ENCODE data around the gene NR0B2.
"Not testable (repeated sequence)": the region's sequence is repeated elsewhere in the genome, so short reads cannot be mapped to it uniquely, and the experiment has no call there.

NR0B2 gene

GRCh38 chr1:26881611-26882010, 32.2 kb downstream of the NR0B2 start:
- not testable (repeated sequence) for H3K9me3 ChIP-seq (ENCODE audit: control insufficient read depth, low read depth, low read length); H3K27me3 ChIP-seq (ENCODE audit: control insufficient read depth, insufficient read depth, low read length); H3K4me3 ChIP-seq (ENCODE audit: low read length); H3K27ac ChIP-seq (ENCODE audit: low read length); H3K9ac ChIP-seq (ENCODE audit: low read length); H3K4me1 ChIP-seq (ENCODE audit: control insufficient read depth, low read depth, low read length)
- peaks cover 61% of the 10 kb centered on the region for H3K36me3 ChIP-seq (ENCODE audit: control insufficient read depth, low read depth, low read length)

- H3K36me3 ChIP-seq (ENCODE audit: control insufficient read depth, low read depth, low read length): peaks cover 46% of the 10 kb centered on the region
- H3K9ac ChIP-seq (ENCODE audit: low read length): no peak overlapping the region
- no peak overlapping the region for H3K4me3 ChIP-seq (ENCODE audit: low read length)
- no peaks in the 10 kb centered on the region for H3K4me1 ChIP-seq (ENCODE audit: control insufficient read depth, low read depth, low read length)
- no peaks in the 10 kb centered on the region for H3K27me3 ChIP-seq (ENCODE audit: control insufficient read depth, insufficient read depth, low read length)
- H3K9me3 ChIP-seq (ENCODE audit: control insufficient read depth, low read depth, low read length): no peaks in the 10 kb centered on the region
- no peak overlapping the region for H3K27ac ChIP-seq (ENCODE audit: low read length)
These were observed 34.0 kb downstream of the NR0B2 start for GRCh38 chr1:26879793-26880192.

- Histone ChIP-seq H3K4me3 (ENCODE audit: low read length) (no peak overlapping the region), H3K36me3 (ENCODE audit: control insufficient read depth, low read depth, low read length) (peaks cover 22% of the 10 kb centered on the region), H3K9me3 (ENCODE audit: control insufficient read depth, low read depth, low read length) (no peaks in the 10 kb centered on the region), H3K9ac (ENCODE audit: low read length) (no peak overlapping the region), H3K27ac (ENCODE audit: low read length) (no peak overlapping the region), H3K27me3 (ENCODE audit: control insufficient read depth, insufficient read depth, low read length) (no peaks in the 10 kb centered on the region), H3K4me1 (ENCODE audit: control insufficient read depth, low read depth, low read length) (no peaks in the 10 kb centered on the region)
These were observed 36.4 kb downstream of the NR0B2 start for GRCh38 chr1:26877326-26877725.

- no peak overlapping the region for H3K4me3 ChIP-seq (ENCODE audit: low read length)
- peaks cover 9% of the 10 kb centered on the region for H3K36me3 ChIP-seq (ENCODE audit: control insufficient read depth, low read depth, low read length)
- H3K27ac ChIP-seq (ENCODE audit: low read length): no peak overlapping the region
- H3K9me3 ChIP-seq (ENCODE audit: control insufficient read depth, low read depth, low read length): no peaks in the 10 kb centered on the region
- no peaks in the 10 kb centered on the region for H3K27me3 ChIP-seq (ENCODE audit: control insufficient read depth, insufficient read depth, low read length)
- H3K9ac ChIP-seq (ENCODE audit: low read length): no peak overlapping the region
- no peaks in the 10 kb centered on the region for H3K4me1 ChIP-seq (ENCODE audit: control insufficient read depth, low read depth, low read length)
These were observed 38.9 kb downstream of the NR0B2 start for GRCh38 chr1:26874896-26875295.

- H3K36me3 ChIP-seq (ENCODE audit: control insufficient read depth, low read depth, low read length); H3K4me3 ChIP-seq (ENCODE audit: low read length); H3K9me3 ChIP-seq (ENCODE audit: control insufficient read depth, low read depth, low read length); H3K27ac ChIP-seq (ENCODE audit: low read length); H3K9ac ChIP-seq (ENCODE audit: low read length); H3K4me1 ChIP-seq (ENCODE audit: control insufficient read depth, low read depth, low read length); H3K27me3 ChIP-seq (ENCODE audit: control insufficient read depth, insufficient read depth, low read length): not testable (repeated sequence)
These were observed 40.7 kb downstream of the NR0B2 start for GRCh38 chr1:26873097-26873496.

- H3K27me3 ChIP-seq (ENCODE audit: control insufficient read depth, insufficient read depth, low read length): peaks cover 12% of the 10 kb centered on the region
- H3K27ac ChIP-seq (ENCODE audit: low read length): no peak overlapping the region
- peak overlapping the region; percentile 64 for H3K4me3 ChIP-seq (ENCODE audit: low read length)
- peak overlapping the region; percentile 61 for H3K9ac ChIP-seq (ENCODE audit: low read length)
- H3K9me3 ChIP-seq (ENCODE audit: control insufficient read depth, low read depth, low read length): no peaks in the 10 kb centered on the region
- H3K36me3 ChIP-seq (ENCODE audit: control insufficient read depth, low read depth, low read length): no peaks in the 10 kb centered on the region
- peaks cover 5% of the 10 kb centered on the region for H3K4me1 ChIP-seq (ENCODE audit: control insufficient read depth, low read depth, low read length)
These were observed 48.9 kb downstream of the NR0B2 start for GRCh38 chr1:26864610-26865480.

- Histone ChIP-seq H3K4me1 (ENCODE audit: control insufficient read depth, low read depth, low read length) (peaks cover 5% of the 10 kb centered on the region), H3K4me3 (ENCODE audit: low read length) (no peak overlapping the region), H3K36me3 (ENCODE audit: control insufficient read depth, low read depth, low read length) (no peaks in the 10 kb centered on the region), H3K9me3 (ENCODE audit: control insufficient read depth, low read depth, low read length) (no peaks in the 10 kb centered on the region), H3K9ac (ENCODE audit: low read length) (no peak overlapping the region), H3K27ac (ENCODE audit: low read length) (no peak overlapping the region), H3K27me3 (ENCODE audit: control insufficient read depth, insufficient read depth, low read length) (peaks cover 12% of the 10 kb centered on the region)
These were observed 50.1 kb downstream of the NR0B2 start for GRCh38 chr1:26863685-26864077.

GRCh38 chr1:26862781-26863684, 50.7 kb downstream of the NR0B2 start, which contains the start of gene SFN:
Gene SFN (plus strand): TSS chr1:26863149. CDS start chr1:26863213, 64 bp downstream.
- H3K27ac ChIP-seq (ENCODE audit: low read length): no peak within 1 kb of the TSS
- H3K4me1 ChIP-seq (ENCODE audit: control insufficient read depth, low read depth, low read length): peaks cover 5% of the 10 kb centered on the region
- no peak within 1 kb of the TSS for H3K4me3 ChIP-seq (ENCODE audit: low read length)
- no peaks in the 10 kb centered on the region for H3K9me3 ChIP-seq (ENCODE audit: control insufficient read depth, low read depth, low read length)
- no peaks in the 10 kb centered on the region for H3K36me3 ChIP-seq (ENCODE audit: control insufficient read depth, low read depth, low read length)
- H3K27me3 ChIP-seq (ENCODE audit: control insufficient read depth, insufficient read depth, low read length): peaks cover 12% of the 10 kb centered on the region
- no peak within 1 kb of the TSS for H3K9ac ChIP-seq (ENCODE audit: low read length)

- Histone ChIP-seq H3K27me3 (ENCODE audit: control insufficient read depth, insufficient read depth, low read length) (peaks cover 12% of the 10 kb centered on the region), H3K4me3 (ENCODE audit: low read length) (no peak overlapping the region), H3K4me1 (ENCODE audit: control insufficient read depth, low read depth, low read length) (peaks cover 5% of the 10 kb centered on the region), H3K9me3 (ENCODE audit: control insufficient read depth, low read depth, low read length) (no peaks in the 10 kb centered on the region), H3K27ac (ENCODE audit: low read length) (no peak overlapping the region), H3K36me3 (ENCODE audit: control insufficient read depth, low read depth, low read length) (no peaks in the 10 kb centered on the region), H3K9ac (ENCODE audit: low read length) (no peak overlapping the region)
These were observed 51.8 kb downstream of the NR0B2 start for GRCh38 chr1:26861889-26862378.
